Peyer's patch (tissue), 4 donors: ENCODE results near the gene PRPF6. TPM values are rescaled to one million over a fixed set of nuclear protein-coding genes. Genes with fewer than 3 reads are reported as not detected.

Source experiments
- DNase-seq, 3 donors: peaks; one replicate each; pipeline ENCODE4 v3.0.0-alpha.2; 2017 to 2019
- H3K27ac ChIP-seq, 4 donors: fragments of 200-600 bp; sonication (generic); one replicate each; pipeline ENCODE4 v1.5.1; 2016 to 2019
- H3K27me3 ChIP-seq, 2 donors: fragments of 200-600 bp; sonication (generic); one replicate each; pipeline ENCODE4 v1.5.1; 2019
- H3K36me3 ChIP-seq, 3 donors: fragments of 200-600 bp; sonication (generic); one replicate each; pipeline ENCODE4 v1.5.1; 2016 to 2019
- H3K4me1 ChIP-seq, 4 donors: fragments of 200-600 bp; sonication (generic); one replicate each; pipeline ENCODE4 v1.5.1; 2016 to 2019
- H3K4me3 ChIP-seq, 4 donors: fragments of 200-600 bp; sonication (generic); 1 replicate in 3 of 4; 2 replicates in 1 of 4; pipeline ENCODE4 v1.5.1; 2016 to 2019; ENCODE audit warnings: mild to moderate bottlenecking in 1 of 4
- H3K9me3 ChIP-seq, 4 donors: fragments of 200-600 bp; sonication (generic); one replicate each; pipeline ENCODE4 v1.5.1; 2016 to 2019; ENCODE audit warnings: mild to moderate bottlenecking in 1 of 4
- CTCF ChIP-seq, 6 experiments: fragments of 450-650 bp in 4 of 6; fragments of 200-600 bp in 2 of 6; sonication (generic) in 1 of 6; IDR thresholded peaks; one replicate each; pipeline ENCODE4 v1.5.1; 2017 to 2019; ENCODE audit warnings: antibody characterized with exemption in 6 of 6, mild to moderate bottlenecking in 3 of 6, moderate library complexity in 1 of 6
- POLR2A ChIP-seq, 2 donors: fragments of 450-650 bp; IDR thresholded peaks; one replicate each; pipeline ENCODE4 v1.5.1; 2017; ENCODE audit warnings: antibody characterized with exemption in 2 of 2, mild to moderate bottlenecking in 2 of 2, moderate library complexity in 2 of 2
- total RNA-seq, 4 donors: library from RNA; depleted of rRNA; stranded (reverse); fragments of >200 nt; gene quantifications; one replicate each; pipeline ENCODE4 v1.1.0, GENCODE V29; 2016

The PRPF6 gene
- total RNA-seq, 4 donors from 2014 or later: 49.6 to 95.7 (median 64.2) TPM

- Histone ChIP-seq H3K27ac (peak overlapping the region in 3 of 4 donors; percentile 32 to 82 (median 43)), H3K36me3 (peaks cover 0 to 82% (median 0%) of the 10 kb centered on the region in 3 donors)
- peak in 1 of 3 donors; percentile 47 for DNase-seq
These were observed 40.3 kb upstream of the PRPF6 start for GRCh38 chr20:63940472-63941266.

GRCh38 chr20:63941282-63942081 is 39.5 kb upstream of the PRPF6 start:
- peaks cover 0 to 4% (median 0%) of the 10 kb centered on the region in 4 donors for H3K4me1 ChIP-seq
- H3K9me3 ChIP-seq: no peaks in the 10 kb centered on the region
- TF ChIP-seq CTCF (IDR thresholded peaks at IDR 0.05) (no peak), POLR2A (IDR thresholded peaks at IDR 0.05) (no peak)
- H3K27ac ChIP-seq: peak overlapping the region; percentile 32 to 82 (median 50)
- peak in 2 of 3 donors; percentile 70 to 80 for DNase-seq
- H3K36me3 ChIP-seq: peaks cover 0 to 82% (median 0%) of the 10 kb centered on the region in 3 donors
- H3K4me3 ChIP-seq: no peak overlapping the region
- H3K27me3 ChIP-seq: no peaks in the 10 kb centered on the region

More at GRCh38 chr20:63940472-63941266, 40.3 kb upstream of the PRPF6 start:
- Histone ChIP-seq H3K4me3 (no peak overlapping the region), H3K9me3 (no peaks in the 10 kb centered on the region), H3K27me3 (no peaks in the 10 kb centered on the region), H3K4me1 (peaks cover 0 to 4% (median 0%) of the 10 kb centered on the region in 4 donors)
- TF ChIP-seq POLR2A (IDR thresholded peaks at IDR 0.05) (no peak), CTCF (IDR thresholded peaks at IDR 0.05) (no peak)

- H3K4me3 ChIP-seq: no peak overlapping the region
- peak in 1 of 3 donors; percentile 71 for DNase-seq
- TF ChIP-seq POLR2A (IDR thresholded peaks at IDR 0.05) (no peak), CTCF (IDR thresholded peaks at IDR 0.05) (no peak)
- peak overlapping the region in 3 of 4 donors; percentile 34 to 88 (median 58) for H3K27ac ChIP-seq
- H3K27me3 ChIP-seq: no peaks in the 10 kb centered on the region
- peaks cover 0 to 81% (median 0%) of the 10 kb centered on the region in 3 donors for H3K36me3 ChIP-seq
- H3K4me1 ChIP-seq: peaks cover 0 to 8% (median 1%) of the 10 kb centered on the region in 4 donors
- no peaks in the 10 kb centered on the region for H3K9me3 ChIP-seq
These were observed 38.5 kb upstream of the PRPF6 start for GRCh38 chr20:63942250-63942951.

- peaks cover 0 to 78% (median 0%) of the 10 kb centered on the region in 3 donors for H3K36me3 ChIP-seq
- H3K27me3 ChIP-seq: no peaks in the 10 kb centered on the region
- no peaks in the 10 kb centered on the region for H3K9me3 ChIP-seq
- peak in 1 of 3 donors; percentile 45 for DNase-seq
- peaks cover 0 to 16% (median 8%) of the 10 kb centered on the region in 4 donors for H3K4me1 ChIP-seq
- H3K27ac ChIP-seq: peak overlapping the region in 3 of 4 donors; percentile 34 to 88 (median 58)
- H3K4me3 ChIP-seq: no peak overlapping the region
- TF ChIP-seq CTCF (IDR thresholded peaks at IDR 0.05): no peak
- no peak for TF ChIP-seq POLR2A (IDR thresholded peaks at IDR 0.05)
These were observed 37.7 kb upstream of the PRPF6 start for GRCh38 chr20:63942969-63943807.
